Right lobe of liver (tissue), 4 donors: ENCODE results near the gene DYRK1A.

Experiments used
- POLR2A ChIP-seq: fragments of 450-650 bp; IDR thresholded peaks from one replicate; pipeline ENCODE4 v1.6.1; 2017; ENCODE audit warnings: antibody characterized with exemption, mild to moderate bottlenecking
- TF ChIP-seq, protein P1 (sequence below), 4 donors: fragments of 200-600 bp in 3 of 4; fragments of 450-650 bp in 1 of 4; IDR thresholded peaks; one replicate each; pipeline versions ENCODE4 v1.5.1 to v1.8.0; 2016 to 2022; ENCODE audit warnings: antibody characterized with exemption in 4 of 4, mild to moderate bottlenecking in 2 of 4
- donor health status: DM: no; HTN: no; CAD: no.
- donor health status: DM: no; HTN: no; CAD: no.
- donor health status: DM: no; HTN: yes; CAD: no.

DNA sequence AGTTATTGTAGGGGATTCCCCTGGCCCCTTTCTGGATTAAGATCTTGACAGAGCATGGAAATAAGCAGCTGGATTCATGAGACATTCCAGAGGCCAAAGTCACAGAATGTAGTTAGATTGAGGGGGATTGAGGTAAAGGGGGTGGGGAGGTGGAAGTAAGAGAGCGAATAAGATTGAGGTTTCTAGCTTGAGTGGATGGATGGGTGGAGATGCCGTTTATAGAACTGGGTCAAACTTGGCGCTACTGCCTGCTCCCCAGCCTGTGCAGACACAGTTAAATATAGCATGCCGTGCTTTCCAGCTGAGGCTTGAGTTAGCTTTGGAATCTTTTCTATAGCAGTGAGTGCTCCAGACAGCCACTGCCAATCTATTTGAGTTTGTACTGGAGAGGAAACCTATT, 85.7 kb downstream of the DYRK1A start:
- no peak for TF ChIP-seq POLR2A
- TF ChIP-seq, protein P1, sequence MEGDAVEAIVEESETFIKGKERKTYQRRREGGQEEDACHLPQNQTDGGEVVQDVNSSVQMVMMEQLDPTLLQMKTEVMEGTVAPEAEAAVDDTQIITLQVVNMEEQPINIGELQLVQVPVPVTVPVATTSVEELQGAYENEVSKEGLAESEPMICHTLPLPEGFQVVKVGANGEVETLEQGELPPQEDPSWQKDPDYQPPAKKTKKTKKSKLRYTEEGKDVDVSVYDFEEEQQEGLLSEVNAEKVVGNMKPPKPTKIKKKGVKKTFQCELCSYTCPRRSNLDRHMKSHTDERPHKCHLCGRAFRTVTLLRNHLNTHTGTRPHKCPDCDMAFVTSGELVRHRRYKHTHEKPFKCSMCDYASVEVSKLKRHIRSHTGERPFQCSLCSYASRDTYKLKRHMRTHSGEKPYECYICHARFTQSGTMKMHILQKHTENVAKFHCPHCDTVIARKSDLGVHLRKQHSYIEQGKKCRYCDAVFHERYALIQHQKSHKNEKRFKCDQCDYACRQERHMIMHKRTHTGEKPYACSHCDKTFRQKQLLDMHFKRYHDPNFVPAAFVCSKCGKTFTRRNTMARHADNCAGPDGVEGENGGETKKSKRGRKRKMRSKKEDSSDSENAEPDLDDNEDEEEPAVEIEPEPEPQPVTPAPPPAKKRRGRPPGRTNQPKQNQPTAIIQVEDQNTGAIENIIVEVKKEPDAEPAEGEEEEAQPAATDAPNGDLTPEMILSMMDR (IDR thresholded peaks at IDR 0.05), result no peak
